ENCODE results near the gene DNAH17.
"Not testable (repeated sequence)": the region's sequence is repeated elsewhere in the genome, so short reads cannot be mapped to it uniquely, and the experiment has no call there.

DNAH17 gene

DNA sequence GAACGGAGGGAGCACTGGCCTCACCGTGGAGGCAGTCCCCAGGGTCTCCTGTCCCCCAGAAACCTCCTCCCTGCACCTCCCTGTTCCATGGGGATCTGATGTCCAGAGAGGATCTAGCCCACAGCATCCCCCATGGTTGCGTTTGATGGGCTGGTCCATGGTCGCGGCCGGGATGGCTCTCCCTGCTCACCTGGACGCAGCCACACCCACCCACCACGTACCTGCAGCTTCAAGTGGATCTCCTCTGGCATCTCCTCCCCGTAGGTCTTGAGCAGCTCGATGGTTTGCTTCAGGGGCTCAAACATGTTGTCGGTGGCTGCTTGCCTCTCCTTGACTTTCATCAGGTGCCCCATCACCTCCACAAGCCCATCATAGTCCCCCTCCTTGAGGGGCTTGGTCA is 47.9 kb downstream of the DNAH17 start:
- intact Hi-C loops (cut with DNase I): no loop called here

DNA sequence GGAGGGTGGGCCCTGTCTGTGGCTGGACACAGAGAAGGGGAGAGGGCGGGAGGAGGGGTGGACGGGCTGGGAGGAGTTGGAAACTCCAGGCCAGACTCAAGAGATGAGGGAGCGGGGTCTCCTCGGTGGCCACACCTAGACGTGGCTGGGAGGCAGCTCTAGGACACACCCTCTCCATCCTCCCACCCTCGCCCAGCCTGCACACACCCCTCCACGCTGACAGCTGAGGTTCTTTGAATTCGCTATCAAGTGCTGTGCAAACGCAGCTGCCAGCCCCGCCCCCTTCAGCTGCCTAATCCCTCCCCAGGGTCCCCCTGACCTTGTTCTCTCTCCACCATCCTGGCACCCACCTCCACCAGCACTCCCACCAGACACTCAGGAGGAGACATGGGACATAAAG is 48.7 kb downstream of the DNAH17 start:
- DNase-seq: peak in 1 of 10 donors; percentile 64
- intact Hi-C loops (cut with DNase I): no loop called here

More for the DNA sequence above, 47.9 kb downstream of the DNAH17 start:
- DNase-seq: peak in 1 of 10 donors; percentile 41

DNA sequence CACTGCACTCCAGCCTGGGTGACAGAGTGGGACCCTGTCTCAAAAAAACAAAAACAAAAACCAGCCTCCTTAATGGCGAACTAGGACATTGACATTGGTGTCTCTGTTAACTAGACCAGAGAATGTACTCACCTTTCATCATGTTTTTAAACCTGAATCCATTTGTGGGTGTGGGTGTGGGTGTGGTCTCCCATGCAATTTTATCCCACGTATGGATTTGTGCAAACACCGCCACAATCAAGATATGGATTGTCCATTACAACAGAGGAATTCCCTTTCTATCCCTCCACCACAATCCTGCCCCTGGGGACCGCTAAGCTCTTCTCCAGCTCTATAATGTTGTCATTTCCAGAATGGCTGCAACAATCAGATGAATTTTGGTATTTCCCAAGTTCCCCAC is 49.9 kb downstream of the DNAH17 start:
- intact Hi-C loops (cut with DNase I): no loop called here
- DNase-seq: peak in 1 of 10 donors; percentile 3

DNA sequence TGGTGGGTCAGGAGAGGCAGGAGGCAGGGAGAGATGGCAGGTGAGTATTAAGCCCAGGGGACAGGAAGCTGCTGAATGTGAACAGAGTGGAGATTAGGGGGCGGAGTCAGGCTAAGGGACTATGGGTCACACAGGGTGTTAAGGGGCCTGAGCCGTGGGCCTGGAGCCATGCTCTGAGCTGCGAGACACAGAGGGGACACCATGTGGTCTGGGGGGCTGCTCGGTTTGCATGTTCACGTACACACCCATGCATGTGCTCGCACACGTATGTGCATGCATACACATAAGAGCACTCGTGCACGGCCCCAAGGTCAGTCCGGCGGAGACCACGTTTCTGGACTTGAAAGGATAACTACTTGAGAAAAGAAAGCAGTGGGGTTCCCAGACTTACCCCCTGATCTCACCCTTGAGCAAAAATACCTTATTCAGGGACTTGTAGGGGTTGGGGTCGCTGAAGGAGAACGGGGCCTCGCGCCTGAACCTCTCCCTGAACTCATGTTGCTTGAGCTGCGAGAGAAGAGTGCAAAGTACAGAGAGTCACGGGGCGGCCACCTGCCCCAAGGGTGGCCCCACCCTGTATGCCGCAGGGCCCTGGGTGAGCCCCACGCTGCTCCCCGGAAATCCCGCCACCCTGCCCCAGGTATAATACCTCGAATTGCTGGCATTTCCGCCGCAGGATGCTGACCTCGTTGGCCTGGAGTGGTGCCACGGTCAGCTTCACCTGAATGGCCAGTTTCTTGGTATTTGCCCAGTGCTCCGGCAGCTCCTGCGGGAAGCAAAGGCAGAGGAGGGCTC is 50.8 kb downstream of the DNAH17 start:
- DNase-seq: peak in 1 of 10 donors; percentile 81
- intact Hi-C loops (cut with DNase I): no loop called here

DNA sequence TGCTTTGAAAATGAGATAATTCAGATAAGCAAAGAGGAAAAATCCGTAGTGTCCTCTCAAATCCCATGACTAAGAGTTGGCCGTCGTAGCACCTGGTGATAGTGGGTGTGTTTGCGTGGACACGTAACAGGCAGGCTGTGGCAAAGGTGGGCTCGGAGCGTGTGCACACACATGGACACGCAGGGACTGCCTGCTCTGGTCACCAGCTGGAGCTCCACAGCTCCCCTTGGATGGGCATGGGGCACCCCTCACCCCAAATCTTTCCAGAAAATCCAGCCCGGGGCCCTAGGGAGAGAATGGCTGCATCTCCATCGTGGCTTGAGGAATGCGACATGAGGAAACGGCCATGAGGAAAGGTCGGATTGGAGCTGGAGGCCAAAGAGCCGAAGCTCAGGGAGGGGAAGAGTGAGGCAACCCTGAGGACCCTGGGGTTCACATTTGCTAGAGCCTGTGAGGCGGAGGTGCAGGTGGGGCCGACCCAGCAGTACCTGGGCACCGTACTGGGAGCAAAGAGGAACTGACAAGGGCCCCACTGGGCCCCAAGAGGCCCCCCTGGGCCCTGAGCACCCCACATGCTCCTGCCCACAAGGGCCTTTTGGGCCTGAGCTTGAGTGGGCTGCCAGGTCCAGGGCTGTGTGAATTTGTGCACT is 51.6 kb downstream of the DNAH17 start:
- intact Hi-C loops (cut with DNase I): no loop called here
- peak in 1 of 10 donors; percentile 68 for DNase-seq

DNA sequence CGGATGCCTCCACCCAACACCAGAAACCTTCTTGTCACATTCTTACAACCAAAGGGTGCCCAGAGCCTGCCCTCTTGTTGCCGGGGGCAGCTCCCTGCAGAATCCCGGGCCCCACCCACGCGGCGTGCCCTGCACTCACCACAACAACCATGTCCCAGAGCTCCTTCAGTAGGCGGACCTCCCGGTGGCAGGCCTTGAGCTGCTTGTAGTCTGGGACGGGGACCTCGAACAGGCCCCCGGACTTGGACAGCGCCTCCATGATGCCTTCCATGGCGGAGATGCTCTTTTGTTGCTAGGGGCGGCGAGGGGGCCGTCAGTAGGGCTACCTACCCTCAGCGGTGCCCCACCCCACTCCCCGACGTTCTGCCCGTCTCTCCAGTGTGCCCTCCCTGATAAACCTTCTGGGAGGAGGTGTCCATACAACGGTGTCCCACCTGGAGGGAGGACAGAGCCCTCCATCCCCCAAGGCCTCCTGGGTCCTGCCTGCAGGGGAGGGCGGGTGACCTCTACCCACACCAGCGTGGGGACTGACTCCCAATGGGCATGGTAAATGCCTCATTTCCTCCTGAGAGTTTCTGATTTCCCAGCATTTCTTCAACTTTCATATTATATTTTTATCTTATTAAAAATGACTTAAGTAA is 52.2 kb downstream of the DNAH17 start:
- DNase-seq: peak in 1 of 10 donors; percentile 77
- intact Hi-C loops (cut with DNase I): no loop called here

DNA sequence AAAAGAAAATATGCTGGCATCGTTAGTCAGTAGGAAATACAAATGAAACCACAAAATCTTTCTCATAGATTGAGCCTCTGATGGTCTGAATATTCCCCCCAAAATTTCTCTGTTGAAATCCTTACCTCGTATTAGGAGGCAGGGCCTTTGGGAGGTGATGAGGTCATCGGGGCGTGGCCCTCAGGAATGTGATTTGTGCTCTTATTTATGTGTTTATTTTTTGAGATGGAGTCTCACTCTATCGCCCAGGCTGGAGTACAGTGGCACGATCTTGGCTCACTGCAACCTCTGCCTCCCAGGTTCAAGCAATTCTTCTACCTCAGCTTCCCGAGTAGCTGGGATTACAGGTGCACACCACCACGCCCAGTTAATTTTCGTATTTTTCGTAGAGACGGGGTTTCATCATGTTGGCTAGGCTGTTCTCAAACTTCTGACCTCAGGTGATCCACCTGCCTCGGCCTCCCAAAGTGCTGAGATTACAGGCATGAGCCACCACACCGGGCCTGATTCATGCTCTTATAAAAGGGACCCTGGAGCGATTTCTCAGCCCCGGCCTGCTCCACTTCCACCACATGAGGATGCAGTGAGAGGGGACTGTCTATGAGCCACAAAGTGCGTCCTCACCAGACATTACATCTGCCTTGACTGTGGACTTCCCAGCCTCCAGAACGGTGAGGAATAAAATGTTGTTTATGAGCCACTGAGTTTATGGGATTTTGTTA is 53.1 kb downstream of the DNAH17 start:
- intact Hi-C loops (cut with DNase I): no loop called here

DNA sequence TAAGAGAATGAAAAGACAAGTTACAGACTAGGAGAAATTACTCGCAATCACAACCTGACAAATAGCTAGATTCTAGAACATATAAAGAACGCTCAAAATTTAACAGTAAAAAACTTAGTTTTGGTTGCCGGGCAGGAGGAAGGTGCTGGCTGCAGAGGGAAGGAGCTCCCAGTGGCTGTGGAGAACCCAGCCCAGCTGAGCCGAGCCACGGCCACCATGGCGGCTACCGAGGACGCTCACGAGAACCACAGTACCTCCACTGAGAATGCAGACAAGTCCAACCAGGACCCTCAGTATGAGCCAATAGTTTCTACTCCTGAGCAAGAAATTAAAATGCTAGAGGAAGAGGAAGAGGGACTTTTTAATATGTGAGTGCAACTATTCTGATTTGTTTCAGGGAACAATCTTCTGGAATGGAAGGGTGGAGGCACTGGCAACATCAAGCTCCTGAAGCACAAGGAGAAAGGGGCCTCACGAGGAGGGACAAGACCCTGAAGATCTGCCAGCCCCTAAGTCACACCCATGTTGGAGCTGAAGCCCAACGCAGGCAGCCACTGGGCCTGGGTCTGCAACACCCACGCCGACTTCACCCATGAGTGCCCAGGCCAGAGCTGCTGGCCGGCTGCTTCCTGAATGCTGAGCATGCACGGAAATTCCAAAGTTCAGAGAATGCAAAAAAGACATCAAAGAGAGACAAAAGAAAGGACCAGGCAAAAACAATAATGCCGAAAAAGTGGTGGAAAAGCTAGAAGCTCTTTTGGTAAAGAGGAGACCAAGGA is 55.0 kb downstream of the DNAH17 start:
- peak in 1 of 10 donors; percentile 70 for DNase-seq
- intact Hi-C loops (cut with DNase I): no loop called here

More for the DNA sequence above, 53.1 kb downstream of the DNAH17 start:
- DNase-seq: peak in 1 of 10 donors; percentile 59

DNA sequence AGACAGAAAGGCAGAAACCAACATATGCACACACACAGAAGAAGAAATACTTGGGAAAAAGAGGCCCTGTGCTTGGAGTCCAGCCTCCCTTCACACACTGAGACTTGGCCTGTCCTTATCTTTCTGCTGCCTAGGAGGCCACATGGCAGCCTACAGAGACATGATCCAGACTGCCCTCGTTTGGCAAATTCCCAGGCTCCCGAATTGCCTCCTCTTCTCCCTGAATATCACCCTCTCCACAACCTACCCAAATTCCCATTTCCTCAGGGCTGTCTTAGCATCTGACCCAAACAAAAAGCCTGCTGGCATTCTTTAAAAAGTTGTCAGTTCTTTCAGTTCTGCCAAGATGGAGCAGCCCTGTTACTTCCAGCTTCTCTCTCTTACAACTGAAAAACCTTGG is 59.8 kb downstream of the DNAH17 start:
- intact Hi-C loops (cut with DNase I): no loop called here

DNA sequence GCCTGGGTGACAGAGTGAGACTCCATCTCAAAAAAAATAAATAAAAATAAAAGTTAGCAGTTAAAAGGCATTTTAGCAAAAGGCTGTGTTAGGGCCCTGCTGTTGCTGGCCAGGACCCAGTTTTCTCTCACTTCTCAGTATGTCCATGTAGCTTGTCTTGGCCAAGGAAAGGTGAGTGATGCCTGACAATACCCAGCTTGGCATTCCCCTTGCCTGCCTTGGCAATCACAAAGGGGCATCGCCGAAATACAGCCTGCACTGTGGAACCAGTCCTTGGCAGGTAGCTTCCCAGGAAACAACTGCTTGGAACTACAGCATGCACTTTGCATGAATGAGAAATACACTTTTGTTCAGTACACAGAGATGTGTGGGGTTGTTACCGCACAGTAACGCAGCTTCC is 61.7 kb downstream of the DNAH17 start:
- peak in 3 of 10 donors; percentile 11 to 26 (median 12) for DNase-seq
- intact Hi-C loops (cut with DNase I): no loop called here

More for the DNA sequence above, 59.8 kb downstream of the DNAH17 start:
- peak in 3 of 10 donors; percentile 9 to 22 (median 19) for DNase-seq

DNA sequence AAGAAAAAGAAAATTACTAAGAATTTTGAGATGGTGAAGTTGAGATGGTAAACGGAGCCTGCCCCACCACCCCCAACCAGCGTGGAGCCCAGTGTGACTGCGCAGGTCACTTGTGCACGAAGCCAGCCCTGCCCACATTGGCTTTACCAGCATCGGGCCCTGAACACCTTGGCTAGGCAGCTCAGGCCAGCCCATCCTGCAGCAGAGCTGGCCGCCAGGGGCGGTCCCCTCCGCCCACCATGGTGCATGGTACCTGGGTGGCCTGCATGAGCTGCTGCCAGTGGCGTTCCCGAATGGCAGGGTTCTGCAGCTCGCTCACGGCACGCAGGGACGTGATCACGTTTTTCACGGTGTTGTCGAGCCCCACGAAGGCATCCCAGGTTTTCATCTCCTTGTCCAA is 62.7 kb downstream of the DNAH17 start:
- intact Hi-C loops (cut with DNase I): no loop called here

DNA sequence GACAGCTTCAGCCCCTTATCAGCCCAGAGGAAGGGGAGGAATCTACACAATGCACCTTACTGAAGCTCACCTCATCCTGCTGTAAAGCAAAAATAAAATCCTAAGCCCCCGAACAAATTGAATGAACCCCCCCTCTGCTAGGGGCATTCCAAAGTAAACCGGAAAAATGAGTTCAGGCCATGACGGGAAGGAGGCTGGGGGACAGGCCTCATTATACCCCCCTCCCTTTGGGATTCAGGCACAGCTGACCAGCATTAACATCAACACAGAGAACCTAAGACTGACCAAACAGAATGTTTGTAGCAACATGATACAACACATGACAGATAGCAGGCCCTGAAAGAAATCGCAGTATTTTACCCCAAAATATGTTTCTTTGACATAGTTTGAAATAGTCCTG is 64.2 kb downstream of the DNAH17 start:
- no peak for DNase-seq
- intact Hi-C loops (cut with DNase I): no loop called here

More for the DNA sequence above, 62.7 kb downstream of the DNAH17 start:
- peak in 4 of 10 donors; percentile 19 to 81 (median 56) for DNase-seq

DNA sequence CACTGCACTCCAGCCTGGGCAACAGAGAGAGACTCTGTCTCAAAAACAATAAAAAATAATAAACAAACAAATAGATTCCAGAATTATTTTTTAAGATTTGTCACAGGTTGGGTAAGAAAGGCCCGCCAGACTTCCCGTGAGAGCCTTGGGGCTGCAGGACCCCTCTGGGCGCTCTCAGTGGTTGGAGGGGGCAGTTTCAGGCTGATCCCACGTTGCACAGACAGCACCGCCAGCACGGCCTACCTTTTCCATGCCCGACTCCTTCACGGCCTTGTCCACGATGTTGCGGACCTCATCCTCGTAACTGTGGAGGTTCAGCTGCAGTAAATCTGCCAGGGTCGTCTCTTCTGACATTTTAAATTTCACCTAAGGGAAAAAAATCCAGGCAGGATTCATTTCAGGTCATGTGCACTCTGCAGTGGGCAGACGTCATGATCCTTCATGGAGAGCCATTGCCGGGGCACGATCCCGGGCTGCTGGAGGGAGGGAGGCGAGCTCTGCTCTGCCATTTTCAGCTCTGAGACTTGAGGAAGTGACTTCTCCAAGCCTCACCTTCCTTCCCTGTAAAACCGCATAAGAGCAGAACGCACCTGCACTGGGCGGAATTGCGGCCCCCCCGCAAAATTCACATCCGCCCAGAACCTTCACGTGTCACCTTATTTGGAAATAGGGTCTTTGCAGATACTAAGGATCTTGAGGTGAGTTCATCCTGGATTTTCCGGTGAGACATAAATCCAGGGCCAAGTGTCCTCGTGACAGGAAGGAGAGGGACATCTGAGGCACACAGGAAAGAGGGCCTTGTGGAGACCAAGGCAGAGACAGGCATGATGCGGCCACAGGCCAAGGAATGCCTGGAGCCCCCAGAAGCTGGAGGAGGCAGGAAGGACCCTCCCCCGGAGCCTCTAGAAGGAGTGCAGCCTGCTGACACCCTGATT is 66.8 kb downstream of the DNAH17 start:
- DNase-seq: peak in 3 of 10 donors; percentile 24 to 65 (median 25)
- intact Hi-C loops (cut with DNase I): no loop called here

DNA sequence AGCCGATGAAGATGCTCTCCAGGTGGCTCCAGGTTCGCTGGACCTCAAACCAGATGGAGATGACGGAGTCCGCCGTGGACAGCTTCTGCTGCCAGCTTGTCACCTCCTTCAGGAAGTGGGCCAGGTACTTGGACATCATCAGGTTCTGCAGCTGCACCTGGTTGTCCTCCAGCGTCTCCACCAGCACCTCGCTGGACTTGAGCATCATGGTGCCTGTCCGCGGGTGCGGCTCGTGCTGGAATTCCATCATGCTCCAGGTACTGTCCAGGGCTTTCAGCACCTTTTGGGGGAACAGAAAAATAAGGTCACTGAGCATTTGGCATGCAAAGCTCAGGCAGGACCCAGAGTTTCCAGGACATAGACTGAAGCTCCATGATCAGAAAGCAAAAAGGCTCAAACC is 69.7 kb downstream of the DNAH17 start:
- intact Hi-C loops (cut with DNase I): no loop called here
- peak in 3 of 10 donors; percentile 45 to 74 (median 55) for DNase-seq

DNA sequence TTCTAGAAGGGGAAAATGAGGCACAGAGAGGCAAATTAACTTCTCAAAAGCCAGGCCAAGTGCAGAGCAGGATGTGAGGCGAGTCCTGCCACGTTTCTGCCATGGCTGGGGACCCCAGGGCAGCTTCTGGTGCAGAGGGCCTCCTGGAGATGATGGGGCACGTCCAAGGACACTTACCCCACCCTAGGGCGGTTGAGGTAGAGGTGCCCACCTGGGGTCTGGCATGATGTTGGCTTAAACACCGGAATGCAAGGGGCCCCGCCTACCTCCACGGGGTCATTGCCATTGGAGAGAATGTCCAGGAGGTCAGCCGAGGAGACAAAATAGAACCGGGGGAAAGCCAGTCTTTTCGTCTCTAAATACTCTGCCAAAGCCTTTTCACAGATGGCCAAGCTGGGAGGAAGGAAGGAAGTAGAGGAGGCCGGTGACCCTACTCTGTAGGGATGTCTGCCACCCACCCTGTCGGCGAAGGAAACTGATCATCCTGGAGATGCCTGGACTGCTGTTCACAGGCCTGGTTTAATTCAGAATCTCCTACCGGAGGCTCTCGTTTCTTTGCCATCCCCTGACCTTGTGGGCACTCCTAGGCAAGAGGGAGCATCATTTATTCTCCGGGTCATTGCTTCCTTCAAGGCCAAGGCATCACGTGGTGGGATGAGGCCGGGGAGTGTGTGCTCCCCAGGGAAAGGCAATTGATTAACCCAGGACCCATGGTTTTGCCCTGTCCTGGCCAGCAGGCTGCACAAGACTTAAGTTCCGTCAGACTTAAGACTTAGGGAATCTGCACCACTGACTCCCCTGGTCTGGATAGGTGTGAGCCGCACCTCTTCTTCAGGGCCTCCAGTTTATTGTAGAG is 70.5 kb downstream of the DNAH17 start:
- intact Hi-C loops (cut with DNase I): no loop called here
- DNase-seq: peak in 3 of 10 donors; percentile 41 to 59 (median 53)

DNA sequence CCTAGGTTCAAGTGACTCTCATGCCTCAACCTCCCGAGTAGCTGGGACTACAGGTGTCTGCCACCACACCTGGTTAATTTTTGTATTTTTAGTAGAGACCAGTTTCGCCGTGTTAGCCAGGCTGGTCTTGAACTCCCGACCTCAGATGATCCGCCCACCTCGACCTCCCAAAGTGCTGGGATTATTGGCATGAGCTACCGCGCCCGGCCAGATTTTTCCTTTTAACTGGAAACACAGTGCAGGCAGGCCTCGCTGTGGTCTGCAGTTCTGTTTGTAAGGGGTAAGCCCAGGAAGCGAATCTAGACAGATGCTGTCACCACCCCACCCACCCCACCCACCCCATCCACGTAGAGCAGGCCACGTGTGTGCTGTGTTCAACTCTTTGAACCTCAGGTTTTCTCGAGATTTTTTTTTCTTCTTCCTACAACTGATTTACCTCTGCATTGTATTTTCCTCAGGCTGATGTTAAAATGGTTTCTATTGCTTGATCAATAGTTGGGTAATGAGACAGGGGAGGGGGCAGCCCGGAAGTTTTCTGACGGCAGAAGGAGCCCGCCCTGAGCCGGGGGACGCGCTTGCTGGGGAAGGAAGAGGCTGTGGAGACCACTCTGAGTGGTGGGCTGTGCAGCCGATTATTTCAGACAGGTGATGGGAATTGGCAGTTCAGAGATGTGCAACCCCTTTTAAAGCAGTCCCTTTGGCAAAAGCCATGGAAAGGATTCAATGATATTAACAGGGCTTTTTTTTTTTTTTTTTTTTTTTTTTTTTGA is 72.9 kb downstream of the DNAH17 start:
- intact Hi-C loops (cut with DNase I): no loop called here
- DNase-seq: peak in 3 of 10 donors; percentile 37 to 71 (median 54)

DNA sequence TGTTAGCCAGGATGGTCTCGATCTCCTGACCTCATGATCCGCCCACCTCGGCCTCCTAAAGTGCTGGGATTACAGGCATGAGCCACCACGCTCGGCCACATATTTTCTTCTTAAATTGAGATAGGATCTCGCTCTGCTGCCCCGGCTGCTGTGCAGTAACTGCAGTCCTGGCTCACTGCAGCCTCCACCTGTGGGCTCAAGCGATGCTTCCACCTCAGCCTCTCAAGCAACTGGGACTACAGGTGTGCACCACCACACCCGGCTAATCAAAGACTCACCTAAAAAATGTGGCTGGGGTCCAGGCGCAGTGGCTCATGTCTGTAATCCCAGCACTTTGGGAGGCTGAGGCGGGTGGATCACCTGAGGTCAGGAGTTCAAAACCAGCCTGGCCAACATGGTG is 73.8 kb downstream of the DNAH17 start:
- peak in 1 of 10 donors; percentile 65 for DNase-seq
- intact Hi-C loops (cut with DNase I): not testable (repeated sequence)

All from posterior cingulate gyrus (tissue), 11 donors.